ENCODE measurements around the gene COQ8A. TPM values are rescaled to one million over a fixed set of nuclear protein-coding genes. Genes with fewer than 3 reads are reported as not detected.

The COQ8A gene
- total and polyA plus RNA-seq, 2 donors (not counting 1 experiment from before 2014, with no cell fraction given), result 3.8 to 19.7 TPM

DNA sequence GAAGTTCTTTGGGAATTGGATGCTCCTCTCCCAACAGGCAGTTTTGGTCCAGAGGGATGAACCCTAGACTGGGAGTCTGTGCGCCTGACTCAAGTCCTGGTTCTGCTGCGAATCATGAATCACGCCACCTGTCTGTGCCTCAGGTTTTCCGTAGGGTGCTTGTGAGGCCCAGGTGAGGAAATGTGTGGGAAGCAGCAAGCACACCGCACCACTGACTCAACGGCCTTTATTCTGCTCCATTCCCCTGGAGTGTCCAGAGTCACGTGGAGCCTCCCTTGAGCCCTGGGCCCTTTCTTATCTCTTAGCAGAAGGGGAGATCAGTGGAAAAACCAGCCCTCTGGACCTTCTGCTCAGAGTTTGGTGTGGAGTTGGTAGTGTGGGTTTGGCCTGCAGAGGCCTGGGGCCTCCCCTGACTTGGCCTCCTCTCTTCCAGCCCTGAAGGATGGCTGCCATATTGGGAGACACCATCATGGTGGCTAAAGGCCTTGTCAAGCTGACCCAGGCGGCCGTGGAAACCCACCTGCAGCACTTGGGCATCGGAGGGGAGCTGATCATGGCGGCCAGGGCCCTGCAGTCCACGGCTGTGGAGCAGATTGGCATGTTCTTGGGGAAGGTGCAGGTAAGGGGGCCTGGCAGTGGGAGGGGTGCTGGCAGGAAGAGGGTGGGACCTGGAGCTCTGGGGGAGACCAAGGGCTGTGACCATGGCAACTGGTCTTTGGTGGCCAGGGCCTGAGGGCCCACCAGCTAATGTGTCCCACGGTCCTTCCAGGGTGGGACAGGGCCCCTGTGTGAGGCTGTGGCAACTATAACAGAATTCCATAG lies 21.1 kb downstream of the COQ8A start:
- H3K27me3 ChIP-seq (ENCODE audit: control insufficient read depth, insufficient read depth, low read length), result no peaks in the 10 kb centered on the region
- no peaks in the 10 kb centered on the region for H3K9me3 ChIP-seq (ENCODE audit: control insufficient read depth, insufficient read depth, low read depth, low read length)
- H3K4me3 ChIP-seq (replicated peaks in 1 of 4; ENCODE audit: control extremely low read depth in 1 of 4, insufficient read depth in 1 of 4, low read depth in 3 of 4, low read length in 4 of 4), result no peak overlapping the region
- TF ChIP-seq, protein P1, sequence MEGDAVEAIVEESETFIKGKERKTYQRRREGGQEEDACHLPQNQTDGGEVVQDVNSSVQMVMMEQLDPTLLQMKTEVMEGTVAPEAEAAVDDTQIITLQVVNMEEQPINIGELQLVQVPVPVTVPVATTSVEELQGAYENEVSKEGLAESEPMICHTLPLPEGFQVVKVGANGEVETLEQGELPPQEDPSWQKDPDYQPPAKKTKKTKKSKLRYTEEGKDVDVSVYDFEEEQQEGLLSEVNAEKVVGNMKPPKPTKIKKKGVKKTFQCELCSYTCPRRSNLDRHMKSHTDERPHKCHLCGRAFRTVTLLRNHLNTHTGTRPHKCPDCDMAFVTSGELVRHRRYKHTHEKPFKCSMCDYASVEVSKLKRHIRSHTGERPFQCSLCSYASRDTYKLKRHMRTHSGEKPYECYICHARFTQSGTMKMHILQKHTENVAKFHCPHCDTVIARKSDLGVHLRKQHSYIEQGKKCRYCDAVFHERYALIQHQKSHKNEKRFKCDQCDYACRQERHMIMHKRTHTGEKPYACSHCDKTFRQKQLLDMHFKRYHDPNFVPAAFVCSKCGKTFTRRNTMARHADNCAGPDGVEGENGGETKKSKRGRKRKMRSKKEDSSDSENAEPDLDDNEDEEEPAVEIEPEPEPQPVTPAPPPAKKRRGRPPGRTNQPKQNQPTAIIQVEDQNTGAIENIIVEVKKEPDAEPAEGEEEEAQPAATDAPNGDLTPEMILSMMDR (conservative IDR thresholded peaks at IDR 0.05 in 1 of 2, IDR thresholded peaks at IDR 0.05 in 1 of 2; ENCODE audit: low read depth in 1 of 2, low read length in 2 of 2), result no peak
- TF ChIP-seq EZH2 (IDR thresholded peaks at IDR 0.05; ENCODE audit: low read length, missing control alignments), result no peak
- no peak overlapping the region for H3K9ac ChIP-seq (ENCODE audit: insufficient read depth, low read length)
- H3K27ac ChIP-seq (ENCODE audit: insufficient read depth, low read length), result no peak overlapping the region
- H3K36me3 ChIP-seq (ENCODE audit: control insufficient read depth, insufficient read depth, low read length), result no peaks in the 10 kb centered on the region
- no peak overlapping the region for H2AFZ ChIP-seq (ENCODE audit: low read length)
- H4K20me1 ChIP-seq (ENCODE audit: control insufficient read depth, extremely low read depth, insufficient read depth, low read length), result no peaks in the 10 kb centered on the region
- no peaks in the 10 kb centered on the region for H3K4me1 ChIP-seq (ENCODE audit: control insufficient read depth, extremely low read depth, insufficient read depth, low read length)
- no peaks in the 10 kb centered on the region for H3K79me2 ChIP-seq (ENCODE audit: control insufficient read depth, insufficient read depth, low read length)
- DNase-seq (ENCODE audit: low read depth in 2 of 2), result no peak
- no peak overlapping the region for H3K4me2 ChIP-seq (ENCODE audit: extremely low read depth, insufficient read depth, low read length)

DNA sequence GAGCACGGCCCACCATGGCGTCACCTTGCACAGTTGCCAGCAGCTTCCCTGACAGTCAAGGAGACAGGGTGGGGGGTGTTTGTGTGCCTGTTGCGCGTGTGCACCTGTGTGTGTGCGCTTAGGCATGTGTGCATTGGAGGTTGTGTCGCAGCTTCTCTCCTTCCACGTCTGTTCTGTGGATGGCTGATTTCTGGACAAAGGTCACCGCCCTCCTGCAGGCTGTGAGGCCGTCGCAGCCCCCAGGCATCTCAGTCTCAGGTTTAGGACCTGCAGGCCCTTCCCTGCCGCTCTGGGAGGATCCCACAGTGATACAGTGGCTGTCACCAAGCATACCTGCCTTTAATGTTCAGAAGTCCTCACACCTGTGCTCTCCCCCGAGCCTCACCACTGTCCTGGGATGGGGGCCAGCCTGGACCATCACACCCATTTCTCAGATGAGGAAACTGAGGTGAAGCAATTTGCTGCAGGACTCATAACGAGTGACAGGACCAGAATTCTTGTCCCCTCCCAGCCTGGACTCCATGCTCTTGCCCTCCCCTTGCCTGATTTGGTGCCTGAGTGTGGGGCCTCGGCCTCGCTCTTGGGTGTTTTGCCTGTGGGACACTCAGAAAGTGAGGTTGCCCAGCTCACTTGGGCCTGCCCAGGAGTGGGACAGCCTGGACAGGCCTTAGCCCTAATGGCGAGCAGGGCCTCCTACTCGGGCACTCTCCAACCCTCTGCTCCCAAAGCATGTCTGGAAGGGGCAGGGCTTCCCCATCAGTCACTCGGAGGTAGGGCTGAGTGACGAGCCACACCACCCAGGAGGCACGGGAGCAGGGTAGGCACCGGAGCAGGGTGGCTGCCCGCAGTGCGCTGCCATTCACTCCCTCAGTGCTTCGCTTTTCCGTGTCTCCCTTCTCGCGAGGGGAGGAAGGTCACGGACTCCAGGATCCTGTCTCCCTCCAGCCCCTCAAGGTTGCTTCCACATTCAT lies 22.6 kb downstream of the COQ8A start:
- Histone ChIP-seq H3K9me3 (ENCODE audit: control insufficient read depth, insufficient read depth, low read depth, low read length) (no peaks in the 10 kb centered on the region), H2AFZ (ENCODE audit: low read length) (no peak overlapping the region), H3K27me3 (ENCODE audit: control insufficient read depth, insufficient read depth, low read length) (no peaks in the 10 kb centered on the region), H3K4me1 (ENCODE audit: control insufficient read depth, extremely low read depth, insufficient read depth, low read length) (no peaks in the 10 kb centered on the region), H3K9ac (ENCODE audit: insufficient read depth, low read length) (no peak overlapping the region), H3K4me3 (replicated peaks in 1 of 4; ENCODE audit: control extremely low read depth in 1 of 4, insufficient read depth in 1 of 4, low read depth in 3 of 4, low read length in 4 of 4) (no peak overlapping the region), H3K79me2 (ENCODE audit: control insufficient read depth, insufficient read depth, low read length) (no peaks in the 10 kb centered on the region), H3K27ac (ENCODE audit: insufficient read depth, low read length) (no peak overlapping the region), H3K4me2 (ENCODE audit: extremely low read depth, insufficient read depth, low read length) (no peak overlapping the region), H3K36me3 (ENCODE audit: control insufficient read depth, insufficient read depth, low read length) (no peaks in the 10 kb centered on the region), H4K20me1 (ENCODE audit: control insufficient read depth, extremely low read depth, insufficient read depth, low read length) (no peaks in the 10 kb centered on the region)
- TF ChIP-seq EZH2 (IDR thresholded peaks at IDR 0.05; ENCODE audit: low read length, missing control alignments), result no peak
- TF ChIP-seq, protein P1 (conservative IDR thresholded peaks at IDR 0.05 in 1 of 2, IDR thresholded peaks at IDR 0.05 in 1 of 2; ENCODE audit: low read depth in 1 of 2, low read length in 2 of 2), result no peak
- no peak for DNase-seq (ENCODE audit: low read depth in 2 of 2)

DNA sequence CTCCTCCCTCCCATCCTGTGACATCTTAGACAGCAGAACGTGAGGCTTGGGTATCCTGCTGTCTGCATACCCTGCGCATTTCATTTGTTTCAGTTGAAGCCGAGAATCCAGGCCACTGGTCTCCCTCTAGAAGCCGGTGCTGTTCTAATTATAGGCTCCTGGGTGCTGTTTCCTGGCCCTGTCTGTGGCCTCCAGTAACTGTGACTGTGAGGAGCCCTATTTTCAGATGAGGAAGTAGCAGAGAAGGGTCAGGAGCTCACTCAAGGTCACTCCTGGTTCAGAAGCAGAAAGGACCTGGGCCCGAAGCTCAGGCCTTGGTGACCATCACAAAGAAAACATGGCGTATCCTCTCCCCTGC lies 24.0 kb downstream of the COQ8A start:
- Histone ChIP-seq H3K36me3 (ENCODE audit: control insufficient read depth, insufficient read depth, low read length) (no peaks in the 10 kb centered on the region), H3K9me3 (ENCODE audit: control insufficient read depth, insufficient read depth, low read depth, low read length) (no peaks in the 10 kb centered on the region), H3K4me3 (replicated peaks in 1 of 4; ENCODE audit: control extremely low read depth in 1 of 4, insufficient read depth in 1 of 4, low read depth in 3 of 4, low read length in 4 of 4) (no peak overlapping the region), H3K27ac (ENCODE audit: insufficient read depth, low read length) (no peak overlapping the region), H4K20me1 (ENCODE audit: control insufficient read depth, extremely low read depth, insufficient read depth, low read length) (no peaks in the 10 kb centered on the region), H3K79me2 (ENCODE audit: control insufficient read depth, insufficient read depth, low read length) (no peaks in the 10 kb centered on the region), H2AFZ (ENCODE audit: low read length) (no peak overlapping the region), H3K4me2 (ENCODE audit: extremely low read depth, insufficient read depth, low read length) (no peak overlapping the region), H3K9ac (ENCODE audit: insufficient read depth, low read length) (no peak overlapping the region), H3K4me1 (ENCODE audit: control insufficient read depth, extremely low read depth, insufficient read depth, low read length) (no peaks in the 10 kb centered on the region), H3K27me3 (ENCODE audit: control insufficient read depth, insufficient read depth, low read length) (no peaks in the 10 kb centered on the region)
- TF ChIP-seq EZH2 (IDR thresholded peaks at IDR 0.05; ENCODE audit: low read length, missing control alignments), result no peak
- TF ChIP-seq, protein P1 (conservative IDR thresholded peaks at IDR 0.05 in 1 of 2, IDR thresholded peaks at IDR 0.05 in 1 of 2; ENCODE audit: low read depth in 1 of 2, low read length in 2 of 2), result no peak
- no peak for DNase-seq (ENCODE audit: low read depth in 2 of 2)

All from fibroblast of lung (primary cell).